Activated CD8-positive, alpha-beta T cell treated with anti-CD3 and anti-CD28 coated beads, Interleukin-2, amount 10 ng/mL, durations not matched to agents 7 days and 5 days (primary cell): ENCODE results near the gene UROC1. TPM values are rescaled to one million over a fixed set of nuclear protein-coding genes. Genes with fewer than 3 reads are reported as not detected.

Experiments used
- ATAC-seq: fragments of 150-1000 bp; cut with Tn5 transposase; one replicate; pipeline ENCODE4 v1.10.0; 2021; ENCODE audit warnings: moderate library complexity
- CTCF ChIA-PET: fragments of 350-600 bp; sonication (Branson Sonifier 250); formaldehyde crosslinking; loops from one replicate; lab custom pipeline; 2021; ENCODE audit warnings: antibody characterized with exemption; lab: Charles Lee
- POLR2A ChIA-PET: fragments of 350-600 bp; sonication (Branson Sonifier 250); formaldehyde crosslinking; loops from one replicate; lab custom pipeline; 2021; ENCODE audit warnings: antibody characterized with exemption; lab: Charles Lee
- DNase-seq: peaks from one replicate; pipeline ENCODE4 v3.0.0-alpha.2; 2020
- H3K27ac Mint-ChIP-seq: one replicate; pipeline ENCODE4 v1.8.0; 2021; ENCODE audit warnings: mild to moderate bottlenecking, mixed read lengths
- H3K27me3 Mint-ChIP-seq: one replicate; pipeline ENCODE4 v1.8.0; 2021; ENCODE audit warnings: low read depth, mixed read lengths
- H3K36me3 Mint-ChIP-seq: one replicate; pipeline ENCODE4 v1.8.0; 2021; ENCODE audit warnings: low read depth, mixed read lengths
- H3K4me1 Mint-ChIP-seq: one replicate; pipeline ENCODE4 v1.8.0; 2021; ENCODE audit warnings: low read depth, mixed read lengths
- H3K4me3 Mint-ChIP-seq: one replicate; pipeline ENCODE4 v1.8.0; 2021; ENCODE audit warnings: mild to moderate bottlenecking, mixed read lengths
- H3K9me3 Mint-ChIP-seq: one replicate; pipeline ENCODE4 v1.8.0; 2022; ENCODE audit warnings: mixed read lengths; ENCODE audit not compliant: insufficient read depth
- total RNA-seq, 2 experiments: library from RNA; stranded (reverse); gene quantifications; one replicate each; pipeline ENCODE4 v1.2.3, GENCODE V29; 2021

The UROC1 gene
- total RNA-seq, 2 experiments from 2014 or later: 0.13 TPM; not detected in 1

DNA sequence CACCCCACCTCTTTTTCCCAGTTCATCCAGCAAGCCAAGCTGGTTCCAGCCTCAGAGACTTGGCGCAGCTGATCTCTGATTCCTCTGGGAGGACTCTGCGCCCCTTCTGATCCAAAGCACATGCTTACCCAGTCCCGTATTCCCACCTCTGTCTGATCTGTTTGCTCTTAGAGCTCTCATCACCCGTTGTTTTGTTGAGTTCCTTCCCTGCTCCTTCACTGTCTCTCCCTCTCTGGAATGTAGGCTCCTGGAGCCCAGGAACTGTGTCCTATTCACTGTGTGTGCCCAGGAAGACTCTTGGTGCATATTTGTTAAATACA is 40.6 kb downstream of the UROC1 start:
- POLR2A ChIA-PET: interaction anchor here (0.8 kb wide), 1 partner anchor 20 kb away, joined by 3 read pairs; no protein-coding TSS in a partner anchor
- Mint-ChIP-seq H3K36me3 (peaks cover 23% of the 10 kb centered on the region), H3K9me3 (no peaks in the 10 kb centered on the region), H3K4me3 (peak overlapping the region; percentile 22), H3K27ac (no peak overlapping the region), H3K27me3 (peaks cover 5% of the 10 kb centered on the region), H3K4me1 (peaks cover 35% of the 10 kb centered on the region)
- CTCF ChIA-PET: interaction anchor here (1.3 to 1.6 kb wide), 3 partner anchors 12 to 119 kb away, joined by 3 to 4 read pairs (median 4); no protein-coding TSS in a partner anchor
- no peak for DNase-seq
- no peak for ATAC-seq

DNA sequence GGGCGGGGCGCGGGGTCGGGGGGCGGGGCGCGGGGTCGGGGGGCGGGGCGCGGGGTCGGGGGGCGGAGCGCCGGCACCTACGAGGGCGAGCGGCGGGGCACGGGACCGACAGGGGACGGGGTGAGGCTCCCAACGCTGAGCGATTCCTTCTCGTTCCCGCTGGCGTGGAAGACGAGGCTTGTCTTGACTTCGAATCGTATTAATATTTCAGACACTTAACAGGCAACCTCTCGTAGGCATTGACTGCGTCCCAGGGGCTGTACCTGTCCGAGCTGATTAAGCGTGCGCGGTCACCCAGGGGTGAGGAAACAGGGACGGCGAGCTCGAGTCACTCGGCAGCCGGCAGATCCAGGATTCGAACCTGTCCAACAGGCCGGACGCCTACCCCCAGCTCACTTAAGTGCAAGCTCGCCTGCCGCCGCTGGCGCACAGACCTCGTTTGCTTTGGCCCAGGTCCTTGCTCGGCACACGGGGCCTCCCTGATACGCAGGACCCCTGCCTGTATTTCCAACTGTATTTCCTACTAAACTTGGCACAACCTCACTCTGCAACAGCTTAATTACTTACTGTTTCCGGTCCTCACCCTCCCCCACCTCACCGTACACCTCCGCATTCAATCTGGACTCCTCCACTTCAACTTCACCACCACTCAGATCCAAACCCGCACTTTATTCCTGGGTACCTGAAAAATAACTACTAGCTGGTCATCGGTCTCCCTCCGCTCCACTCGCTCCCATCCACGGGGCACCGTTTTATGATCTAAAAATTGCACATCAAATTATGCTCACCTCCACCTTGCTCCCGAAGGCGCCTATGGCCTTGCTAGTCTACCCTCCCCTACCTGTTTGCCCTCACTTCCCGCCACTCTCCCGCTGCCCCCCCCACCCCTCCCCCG is 41.2 kb downstream of the UROC1 start:
- no peaks in the 10 kb centered on the region for H3K9me3 Mint-ChIP-seq
- POLR2A ChIA-PET: interaction anchor here (0.8 to 1.1 kb wide), 5 partner anchors 9 to 1195 kb away, joined by 3 to 4 read pairs (median 3); no protein-coding TSS in a partner anchor
- ATAC-seq (peak; percentile 47), DNase-seq (no peak)
- CTCF ChIA-PET: interaction anchor here (0.9 to 1.6 kb wide), 4 partner anchors 13 to 119 kb away, joined by 3 to 4 read pairs (median 4); no protein-coding TSS in a partner anchor
- peak overlapping the region; percentile 81 for H3K27ac Mint-ChIP-seq
- H3K36me3 Mint-ChIP-seq: peaks cover 26% of the 10 kb centered on the region
- H3K27me3 Mint-ChIP-seq: peaks cover 5% of the 10 kb centered on the region
- peak overlapping the region; percentile 75 for H3K4me3 Mint-ChIP-seq
- H3K4me1 Mint-ChIP-seq: peaks cover 38% of the 10 kb centered on the region

DNA sequence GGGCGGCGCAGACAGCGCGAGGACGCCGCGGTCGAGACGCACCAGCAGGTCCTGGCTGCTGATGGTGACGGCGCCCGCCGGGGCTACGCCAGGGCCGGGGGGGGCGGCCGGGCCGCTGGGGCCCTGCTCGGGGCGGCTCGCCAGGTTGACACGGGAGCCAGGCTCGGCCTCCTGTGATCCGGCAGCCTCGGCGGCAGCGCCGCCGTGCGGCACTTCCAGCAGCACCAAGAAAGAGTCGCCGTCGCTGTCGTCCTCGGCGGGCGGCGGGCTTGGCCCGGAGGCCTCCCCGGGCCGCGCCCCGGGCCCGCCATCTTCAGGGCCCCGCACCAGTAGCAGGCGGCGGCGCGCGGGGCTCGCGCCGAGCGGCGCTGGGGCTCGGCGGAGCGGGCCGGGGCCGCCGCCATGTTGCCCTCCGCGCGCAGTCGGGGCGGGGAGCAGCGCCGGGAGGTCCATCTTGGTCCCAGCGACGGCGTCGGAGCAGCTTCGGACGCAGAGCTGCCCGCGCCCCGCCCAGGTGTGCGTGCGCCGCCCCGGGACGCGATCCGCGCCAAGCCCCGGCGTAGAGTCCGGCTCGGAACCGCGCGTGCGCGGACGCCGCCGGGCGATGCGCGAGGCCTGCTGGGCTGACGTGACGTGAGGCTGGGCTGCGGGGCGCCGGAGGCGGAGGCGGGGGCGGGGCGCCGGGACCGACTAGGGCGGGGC is 42.0 kb downstream of the UROC1 start, which contains the start of gene ZXDC:
ZXDC (minus strand) TSS at position 479 of the 702 bp plus-strand sequence; CDS start at position 453, 26 bp downstream.
- peaks cover 44% of the 10 kb centered on the region for H3K4me1 Mint-ChIP-seq
- ATAC-seq: peak; percentile 91
- H3K36me3 Mint-ChIP-seq: peaks cover 35% of the 10 kb centered on the region
- H3K9me3 Mint-ChIP-seq: no peaks in the 10 kb centered on the region
- H3K4me3 Mint-ChIP-seq: peak within 1 kb of the TSS; percentile 92
- ChIA-PET POLR2A (interaction anchor here (0.8 to 1.1 kb wide), 4 partner anchors 9 to 1196 kb away, joined by 3 to 4 read pairs (median 4); no protein-coding TSS in a partner anchor), CTCF (interaction anchor here (0.9 to 1.6 kb wide), 4 partner anchors 14 to 118 kb away, joined by 3 to 4 read pairs (median 4); no protein-coding TSS in a partner anchor)
- peaks cover 5% of the 10 kb centered on the region for H3K27me3 Mint-ChIP-seq
- peak within 1 kb of the TSS; percentile 89 for H3K27ac Mint-ChIP-seq
- DNase-seq: peak; percentile 93

DNA sequence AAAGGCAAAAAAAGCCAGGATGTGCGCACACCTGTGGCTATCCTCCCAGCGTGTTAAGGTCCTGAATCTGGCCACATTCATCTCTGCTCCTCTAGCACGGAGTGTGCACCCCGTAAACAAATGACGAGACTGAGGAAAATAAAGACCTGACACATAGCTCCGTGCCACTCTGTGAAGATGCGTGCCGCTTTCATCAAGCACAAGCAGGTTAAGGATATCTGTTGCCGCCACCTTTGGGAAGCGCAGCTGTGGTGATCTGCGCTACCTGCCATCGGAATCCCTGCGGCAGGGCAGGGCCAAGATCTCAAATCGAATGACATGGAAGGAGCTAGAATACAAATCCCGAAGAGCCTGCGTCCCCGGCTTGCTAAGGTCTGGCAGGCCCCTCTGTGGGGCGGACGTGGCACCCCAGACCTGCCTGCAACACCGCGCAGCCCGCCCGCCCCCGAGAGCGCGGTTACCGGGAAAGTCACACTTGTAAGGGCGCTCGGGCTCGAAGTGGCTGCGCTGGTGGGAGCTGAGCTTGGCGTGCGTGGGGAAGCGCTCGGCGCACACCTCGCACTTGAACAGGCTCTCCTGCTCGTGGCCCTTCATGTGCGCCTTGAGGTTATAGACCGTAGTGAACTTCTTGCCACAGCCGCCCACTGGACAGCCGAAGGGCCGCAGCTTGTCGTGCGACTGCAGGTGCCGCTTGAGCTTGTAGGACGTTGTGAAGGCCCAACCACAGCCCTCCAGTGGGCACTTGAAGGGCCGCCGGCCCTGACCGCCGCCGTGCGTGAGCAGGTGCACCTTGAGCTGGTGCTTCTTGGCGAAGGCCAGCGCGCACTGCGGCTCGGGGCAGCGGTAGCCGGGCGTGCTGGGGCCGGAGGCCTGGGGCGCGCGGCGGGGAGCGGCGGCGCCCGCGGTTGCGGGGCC is 42.8 kb downstream of the UROC1 start:
- H3K4me3 Mint-ChIP-seq: peak overlapping the region; percentile 92
- peaks cover 5% of the 10 kb centered on the region for H3K27me3 Mint-ChIP-seq
- DNase-seq: peak; percentile 40
- no peaks in the 10 kb centered on the region for H3K9me3 Mint-ChIP-seq
- CTCF ChIA-PET: interaction anchor here (0.7 kb wide), 1 partner anchor 1202 kb away, joined by 3 read pairs; no protein-coding TSS in a partner anchor
- peak; percentile 4 for ATAC-seq
- peaks cover 44% of the 10 kb centered on the region for H3K4me1 Mint-ChIP-seq
- H3K27ac Mint-ChIP-seq: peak overlapping the region; percentile 89
- POLR2A ChIA-PET: interaction anchor here (1.0 kb wide), 1 partner anchor 16 kb away, joined by 3 read pairs; no protein-coding TSS in a partner anchor
- H3K36me3 Mint-ChIP-seq: peaks cover 42% of the 10 kb centered on the region

DNA sequence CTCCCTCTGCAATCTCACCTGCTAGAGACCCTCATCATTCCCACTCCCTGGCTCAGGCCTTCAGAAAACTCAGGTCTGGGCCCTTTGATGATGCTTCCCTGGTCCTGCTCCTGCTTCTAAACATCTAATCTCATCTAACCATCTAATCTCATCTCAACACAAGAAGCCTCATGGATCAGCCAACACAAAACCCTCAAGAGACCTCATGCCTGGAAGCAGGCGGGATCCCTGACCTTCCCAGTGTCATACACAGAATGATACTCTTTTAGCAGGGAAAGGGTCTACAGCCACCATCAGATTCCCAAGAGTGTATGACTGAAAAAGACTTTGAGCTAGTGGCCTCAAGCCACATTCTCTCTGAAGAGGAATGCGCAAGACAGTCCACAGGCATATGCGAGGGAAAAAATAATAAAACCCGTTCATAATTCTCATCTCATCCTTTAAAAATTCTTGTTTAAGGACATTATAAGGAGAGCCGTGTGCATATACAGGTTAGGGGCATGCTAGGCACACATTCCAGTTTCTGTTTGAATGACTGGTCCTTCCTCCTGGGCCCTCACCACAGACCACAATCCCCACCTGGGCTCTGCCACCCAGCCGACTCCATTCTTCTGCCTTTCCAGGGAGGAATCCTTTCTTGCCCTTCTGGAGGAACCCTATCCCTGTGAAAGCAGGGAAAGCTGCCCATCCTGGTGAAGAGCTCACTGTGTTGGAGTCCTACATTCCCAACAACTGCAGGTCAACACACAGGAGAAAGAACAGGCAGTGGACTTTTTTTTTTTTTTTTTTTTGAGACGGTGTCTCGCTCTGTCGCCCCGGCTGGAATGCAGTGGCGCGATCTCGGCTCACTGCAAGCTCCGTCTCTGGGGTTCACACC is 44.0 kb downstream of the UROC1 start:
- CTCF ChIA-PET: interaction anchor here (0.7 kb wide), 1 partner anchor 1203 kb away, joined by 3 read pairs; no protein-coding TSS in a partner anchor
- no peak for DNase-seq
- peak overlapping the region; percentile 1 for H3K27ac Mint-ChIP-seq

DNA sequence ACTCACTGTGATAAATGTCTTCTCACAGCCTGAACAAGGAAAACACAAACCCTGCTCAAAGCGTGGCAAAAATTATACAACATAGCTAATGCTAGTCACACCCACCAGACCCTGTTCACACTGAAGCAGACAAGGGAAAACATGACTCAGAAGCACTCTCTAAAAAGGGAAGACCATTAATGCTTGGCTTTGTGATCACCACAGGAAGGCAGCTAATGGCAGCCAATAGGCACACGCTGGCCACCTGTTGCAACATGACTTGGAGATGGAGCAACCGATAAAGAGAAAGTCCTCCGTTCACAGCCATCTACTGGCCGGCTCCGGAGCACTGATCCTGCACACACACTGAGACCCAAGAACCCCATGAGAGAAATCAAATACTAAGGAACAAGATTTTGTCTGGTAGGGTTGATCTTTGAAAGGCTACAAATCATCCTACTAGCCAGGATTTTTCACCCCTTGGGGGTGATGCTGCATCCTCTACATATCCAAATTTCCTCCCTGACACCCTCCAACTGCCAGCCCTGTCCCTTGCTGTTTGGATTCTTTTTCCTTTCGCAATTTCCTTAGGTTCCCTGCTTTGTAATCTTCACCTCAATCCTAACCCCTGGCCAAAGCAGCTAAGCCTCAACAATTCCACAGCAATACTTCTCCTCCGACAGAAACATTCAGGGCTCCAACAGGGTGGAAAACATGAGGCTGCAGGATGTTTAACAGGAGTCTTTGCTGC is 45.1 kb downstream of the UROC1 start:
- Mint-ChIP-seq H3K9me3 (no peaks in the 10 kb centered on the region), H3K27me3 (peaks cover under 1% of the 10 kb centered on the region), H3K27ac (no peak overlapping the region), H3K4me3 (peak overlapping the region; percentile 92), H3K4me1 (peaks cover 55% of the 10 kb centered on the region), H3K36me3 (peaks cover 60% of the 10 kb centered on the region)
- DNase-seq (no peak), ATAC-seq (no peak)
- ChIA-PET CTCF (interaction anchor here (1.3 kb wide), 1 partner anchor 76 kb away, joined by 4 read pairs; no protein-coding TSS in a partner anchor), POLR2A (no interaction called here)

More for the DNA sequence above, 44.0 kb downstream of the UROC1 start:
- POLR2A ChIA-PET: no interaction called here
- H3K36me3 Mint-ChIP-seq: peaks cover 52% of the 10 kb centered on the region
- ATAC-seq: no peak
- H3K27me3 Mint-ChIP-seq: peaks cover 5% of the 10 kb centered on the region
- H3K4me3 Mint-ChIP-seq: peak overlapping the region; percentile 92
- peaks cover 48% of the 10 kb centered on the region for H3K4me1 Mint-ChIP-seq
- no peaks in the 10 kb centered on the region for H3K9me3 Mint-ChIP-seq

DNA sequence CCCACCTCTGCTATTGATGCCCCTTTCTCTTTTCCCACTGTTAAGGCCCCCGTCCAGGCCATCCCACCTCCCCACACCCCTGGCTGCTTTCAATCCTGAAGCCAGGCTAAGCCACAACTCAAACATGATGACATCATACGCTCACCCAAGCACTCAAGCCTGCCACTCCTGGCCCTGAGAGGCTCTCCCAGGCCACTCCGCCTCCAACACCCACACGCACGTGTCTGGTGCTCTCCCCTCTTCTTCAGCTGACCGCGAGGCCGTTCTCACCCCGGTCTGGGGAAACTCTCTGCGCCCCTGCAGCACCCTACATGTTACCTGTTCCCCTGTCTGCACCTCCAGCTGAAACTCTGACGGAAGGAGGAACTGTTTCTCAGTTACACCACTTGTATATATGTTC is 48.1 kb downstream of the UROC1 start:
- no peak for DNase-seq
- Mint-ChIP-seq H3K9me3 (no peaks in the 10 kb centered on the region), H3K4me3 (no peak overlapping the region), H3K27me3 (no peaks in the 10 kb centered on the region), H3K4me1 (peaks cover 54% of the 10 kb centered on the region), H3K27ac (no peak overlapping the region), H3K36me3 (peaks cover 75% of the 10 kb centered on the region)
- ChIA-PET CTCF (no interaction called here), POLR2A (no interaction called here)
- ATAC-seq: no peak

DNA sequence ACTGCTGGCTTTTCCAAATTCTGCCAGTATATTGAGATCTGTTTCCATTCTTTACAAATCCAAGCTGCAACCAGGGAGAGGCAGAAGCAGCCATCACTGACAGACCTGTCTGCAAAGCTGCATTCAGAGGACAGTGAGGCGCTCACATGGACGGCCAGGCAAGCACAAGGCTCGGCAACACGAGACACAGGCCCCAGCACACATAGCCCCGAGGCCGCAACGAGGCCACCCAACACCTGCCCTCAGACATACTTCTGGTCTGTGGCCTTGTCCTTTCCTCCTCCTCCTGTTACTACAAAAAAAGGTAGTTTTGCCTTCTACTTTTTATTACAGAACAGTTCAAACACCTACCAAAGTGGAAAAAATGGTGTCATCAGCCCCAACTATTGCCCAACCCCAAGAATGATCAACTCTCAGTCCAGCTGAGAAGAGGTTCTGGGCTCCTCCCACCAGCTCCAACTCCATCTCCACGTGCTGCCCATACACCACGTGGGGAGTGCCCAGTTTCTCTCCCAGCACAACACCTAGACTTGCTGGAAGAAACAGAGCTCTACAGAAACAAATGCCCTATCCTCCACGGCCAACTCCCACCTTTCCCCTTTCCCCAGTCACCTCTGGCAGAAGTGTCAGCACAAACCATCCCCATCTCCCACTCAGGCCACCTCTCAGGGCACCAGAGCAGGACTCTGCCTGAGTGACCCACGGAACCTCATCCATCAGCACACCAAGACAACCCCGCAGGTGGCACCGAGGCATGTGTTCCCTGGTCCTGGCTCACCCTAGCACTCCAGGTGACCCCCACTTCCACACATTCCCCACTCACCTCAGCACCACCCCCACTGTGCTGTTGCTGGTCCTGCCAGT is 49.3 kb downstream of the UROC1 start:
- ChIA-PET POLR2A (no interaction called here), CTCF (no interaction called here)
- DNase-seq (no peak), ATAC-seq (no peak)
- H3K36me3 Mint-ChIP-seq: peaks cover 70% of the 10 kb centered on the region
- no peaks in the 10 kb centered on the region for H3K27me3 Mint-ChIP-seq
- H3K4me3 Mint-ChIP-seq: no peak overlapping the region
- peaks cover 42% of the 10 kb centered on the region for H3K4me1 Mint-ChIP-seq
- no peak overlapping the region for H3K27ac Mint-ChIP-seq
- H3K9me3 Mint-ChIP-seq: no peaks in the 10 kb centered on the region

DNA sequence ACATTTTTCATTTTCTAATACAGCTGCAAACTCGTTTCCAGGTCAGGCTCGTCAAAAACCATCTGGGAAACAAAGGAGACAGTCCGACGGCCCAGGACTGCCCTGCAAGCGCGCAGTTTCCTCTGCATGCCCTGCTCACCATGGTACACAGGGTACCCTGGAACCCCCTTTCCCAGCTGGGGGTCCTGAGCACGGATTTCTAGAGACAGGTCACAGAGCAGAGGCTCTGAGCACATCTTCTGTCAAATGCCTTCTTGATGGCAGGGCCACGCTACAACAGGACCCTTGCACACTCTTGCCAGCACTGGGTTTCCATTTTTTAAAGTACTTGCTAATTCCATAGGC is 50.0 kb downstream of the UROC1 start:
- no peak overlapping the region for H3K4me3 Mint-ChIP-seq
- no peaks in the 10 kb centered on the region for H3K27me3 Mint-ChIP-seq
- peaks cover 35% of the 10 kb centered on the region for H3K4me1 Mint-ChIP-seq
- no peak overlapping the region for H3K27ac Mint-ChIP-seq
- no peak for DNase-seq
- no peak for ATAC-seq
- POLR2A ChIA-PET: interaction anchor here (1.2 kb wide), 1 partner anchor 8 kb away, joined by 3 read pairs; the partner anchor contains the start of gene ZXDC
- peaks cover 63% of the 10 kb centered on the region for H3K36me3 Mint-ChIP-seq
- no peaks in the 10 kb centered on the region for H3K9me3 Mint-ChIP-seq
- CTCF ChIA-PET: no interaction called here
